OCI-LY7 (cell line): ENCODE results near the gene HES7.

ENCODE experiments used
- EZH2phosphoT487 ChIP-seq: fragments of 200-600 bp; sonication (generic); IDR thresholded peaks from 2 replicates; pipeline ENCODE4 v1.6.1; 2018; ENCODE audit warnings: low read depth, borderline replicate concordance, mild to moderate bottlenecking, mixed run types, antibody characterized with exemption, low read length, moderate library complexity, mixed read lengths
- TF ChIP-seq, protein P1 (sequence below): fragments of 200-600 bp; sonication (generic); conservative IDR thresholded peaks from 2 replicates; pipeline ENCODE4 v1.5.1; 2014; ENCODE audit warnings: mild to moderate bottlenecking, antibody characterized with exemption, low read length, moderate library complexity, mixed read lengths

- TF ChIP-seq, protein P1, sequence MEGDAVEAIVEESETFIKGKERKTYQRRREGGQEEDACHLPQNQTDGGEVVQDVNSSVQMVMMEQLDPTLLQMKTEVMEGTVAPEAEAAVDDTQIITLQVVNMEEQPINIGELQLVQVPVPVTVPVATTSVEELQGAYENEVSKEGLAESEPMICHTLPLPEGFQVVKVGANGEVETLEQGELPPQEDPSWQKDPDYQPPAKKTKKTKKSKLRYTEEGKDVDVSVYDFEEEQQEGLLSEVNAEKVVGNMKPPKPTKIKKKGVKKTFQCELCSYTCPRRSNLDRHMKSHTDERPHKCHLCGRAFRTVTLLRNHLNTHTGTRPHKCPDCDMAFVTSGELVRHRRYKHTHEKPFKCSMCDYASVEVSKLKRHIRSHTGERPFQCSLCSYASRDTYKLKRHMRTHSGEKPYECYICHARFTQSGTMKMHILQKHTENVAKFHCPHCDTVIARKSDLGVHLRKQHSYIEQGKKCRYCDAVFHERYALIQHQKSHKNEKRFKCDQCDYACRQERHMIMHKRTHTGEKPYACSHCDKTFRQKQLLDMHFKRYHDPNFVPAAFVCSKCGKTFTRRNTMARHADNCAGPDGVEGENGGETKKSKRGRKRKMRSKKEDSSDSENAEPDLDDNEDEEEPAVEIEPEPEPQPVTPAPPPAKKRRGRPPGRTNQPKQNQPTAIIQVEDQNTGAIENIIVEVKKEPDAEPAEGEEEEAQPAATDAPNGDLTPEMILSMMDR = no peak
- no peak for TF ChIP-seq EZH2phosphoT487
Measured at GRCh38 chr17:8081876-8082275, 42.0 kb downstream of the HES7 start.
